H1 (cell line): ENCODE measurements around the gene MOB1B. TPM values are rescaled to one million over a fixed set of nuclear protein-coding genes. Genes with fewer than 3 reads are reported as not detected.
"Not testable (repeated sequence)": the region's sequence is repeated elsewhere in the genome, so short reads cannot be mapped to it uniquely, and the experiment has no call there.

Experiments
- CTCF ChIA-PET: fragments of 300-600 bp; sonication (Branson Sonifier 250); formaldehyde crosslinking; loops from one replicate; lab custom pipeline; 2021; ENCODE audit not compliant: partially characterized antibody; lab: Charles Lee
- POLR2A ChIA-PET: fragments of 300-600 bp; sonication (Branson Sonifier 250); formaldehyde crosslinking; loops from one replicate; lab custom pipeline; 2021; ENCODE audit warnings: inconsistent platforms; ENCODE audit not compliant: partially characterized antibody; lab: Charles Lee
- DNase-seq, 2 experiments: peaks; one replicate each; pipeline versions ENCODE4 v3.0.0 to v3.0.0-alpha.2; 2010 to 2022; ENCODE audit warnings: low spot score in 2 of 2, low read depth in 1 of 2, mixed read lengths in 1 of 2
- FAIRE-seq: peaks from 2 replicates; lab custom pipeline; 2011; peaks lifted over from hg19 to GRCh38; lab: Jason Lieb, UNC
- H2AFZ ChIP-seq: 2 replicates; pipeline ENCODE4 v1.8.1; 2012; ENCODE audit warnings: low read length, inconsistent platforms
- H2AK5ac ChIP-seq: 2 replicates; pipeline ENCODE4 v1.6.1; 2013; ENCODE audit warnings: low read depth, low read length
- H2BK120ac ChIP-seq: replicated peaks from 2 replicates; pipeline ENCODE3; 2013; ENCODE audit warnings: low read depth, low read length, inconsistent platforms
- H2BK12ac ChIP-seq: 2 replicates; pipeline ENCODE4 v1.6.1; 2013; ENCODE audit warnings: low read depth, low read length
- H2BK15ac ChIP-seq: 2 replicates; pipeline ENCODE4 v1.6.1; 2013; ENCODE audit warnings: low read length
- H2BK20ac ChIP-seq: 2 replicates; pipeline ENCODE4 v1.6.1; 2013; ENCODE audit warnings: low read length
- H2BK5ac ChIP-seq: 2 replicates; pipeline ENCODE4 v1.6.1; 2013; ENCODE audit warnings: low read depth, low read length
- H3K14ac ChIP-seq: 2 replicates; pipeline ENCODE4 v1.6.1; 2013; ENCODE audit warnings: inconsistent platforms; ENCODE audit not compliant: insufficient read length
- H3K18ac ChIP-seq: 2 replicates; pipeline ENCODE4 v1.6.1; 2013; ENCODE audit warnings: low read length; ENCODE audit errors: extremely low read depth
- H3K23ac ChIP-seq: 2 replicates; pipeline ENCODE4 v1.6.1; 2013; ENCODE audit warnings: inconsistent platforms; ENCODE audit not compliant: insufficient read length
- H3K23me2 ChIP-seq: 2 replicates; pipeline ENCODE4 v1.6.1; 2013; ENCODE audit warnings: low read depth, low read length
- H3K27ac ChIP-seq: 2 replicates; pipeline ENCODE4 v1.6.1; 2011; ENCODE audit warnings: low read depth, low read length, inconsistent platforms
- H3K27me3 ChIP-seq, 4 experiments: replicated peaks in 1 of 4; 1 replicate in 1 of 4; 2 replicates in 3 of 4; pipeline versions ENCODE4 v1.6.1 to v1.8.1; 2011 to 2013; ENCODE audit warnings: low read length in 3 of 4, mild to moderate bottlenecking in 3 of 4, inconsistent platforms in 2 of 4, mixed read lengths in 2 of 4, moderate library complexity in 1 of 4; ENCODE audit not compliant: control insufficient read depth in 3 of 4, insufficient read depth in 3 of 4; ENCODE audit errors: extremely low read depth in 1 of 4
- H3K36me3 ChIP-seq, 4 experiments: 2 replicates each; pipeline versions ENCODE4 v1.6.1 to v1.8.1; 2011 to 2013; ENCODE audit warnings: mild to moderate bottlenecking in 4 of 4, low read length in 3 of 4, moderate library complexity in 2 of 4, control low read depth in 1 of 4, inconsistent platforms in 1 of 4; ENCODE audit not compliant: insufficient read depth in 4 of 4, control insufficient read depth in 2 of 4
- H3K4ac ChIP-seq: replicated peaks from 2 replicates; pipeline ENCODE3; 2013; ENCODE audit warnings: low read length, low read depth, mixed read lengths, inconsistent platforms; ENCODE audit not compliant: insufficient read length
- H3K4me1 ChIP-seq, 4 experiments: replicated peaks in 1 of 4; 1 replicate in 1 of 4; 2 replicates in 3 of 4; pipeline versions ENCODE4 v1.6.1 to v1.8.1; 2011 to 2013; ENCODE audit warnings: low read length in 3 of 4, inconsistent platforms in 2 of 4, mixed read lengths in 1 of 4; ENCODE audit not compliant: insufficient read depth in 4 of 4, control insufficient read depth in 3 of 4
- H3K4me2 ChIP-seq, 2 experiments: 2 replicates each; pipeline versions ENCODE4 v1.6.1 to v1.8.1; 2011 to 2013; ENCODE audit warnings: low read depth in 2 of 2, low read length in 2 of 2, control low read depth in 1 of 2, inconsistent platforms in 1 of 2, mild to moderate bottlenecking in 1 of 2; ENCODE audit not compliant: insufficient read depth in 1 of 2
- H3K4me3 ChIP-seq, 4 experiments: fragments of 200-600, 300-600 bp in 1 of 4; sonication (generic), shearing (Covaris generic), sonication (Bioruptor Twin) in 1 of 4; 2 replicates each; pipeline versions ENCODE4 v1.5.1 to v1.8.1; 2011 to 2016; ENCODE audit warnings: low read length in 4 of 4, low read depth in 3 of 4, control low read depth in 2 of 4, inconsistent platforms in 2 of 4, mild to moderate bottlenecking in 2 of 4, mixed read lengths in 1 of 4, moderate library complexity in 1 of 4; ENCODE audit not compliant: insufficient read depth in 2 of 4; ENCODE audit errors: extremely low read depth in 1 of 4
- H3K56ac ChIP-seq: replicated peaks from 2 replicates; pipeline ENCODE3; 2013; ENCODE audit warnings: low read depth, mild to moderate bottlenecking, mixed read lengths, low read length, inconsistent platforms; ENCODE audit not compliant: insufficient read length
- H3K79me1 ChIP-seq: 2 replicates; pipeline ENCODE4 v1.6.1; 2013; ENCODE audit warnings: low read depth, low read length, control low read depth
- H3K79me2 ChIP-seq, 2 experiments: 2 replicates each; pipeline versions ENCODE4 v1.6.1 to v1.8.1; 2012 to 2013; ENCODE audit warnings: low read length in 2 of 2, mild to moderate bottlenecking in 2 of 2, inconsistent platforms in 1 of 2; ENCODE audit not compliant: insufficient read depth in 2 of 2, control insufficient read depth in 1 of 2
- H3K9ac ChIP-seq, 4 experiments: replicated peaks in 1 of 4; 1 replicate in 1 of 4; 2 replicates in 3 of 4; pipeline versions ENCODE4 v1.6.1 to v1.8.1; 2011 to 2013; ENCODE audit warnings: low read depth in 3 of 4, low read length in 3 of 4, control low read depth in 2 of 4, mild to moderate bottlenecking in 2 of 4, moderate library complexity in 2 of 4, inconsistent platforms in 1 of 4; ENCODE audit errors: extremely low read depth in 1 of 4
- H3K9me3 ChIP-seq, 2 experiments: 2 replicates each; pipeline versions ENCODE4 v1.6.1 to v1.8.1; 2012 to 2013; ENCODE audit warnings: mild to moderate bottlenecking in 2 of 2, moderate library complexity in 2 of 2, control low read depth in 1 of 2, inconsistent platforms in 1 of 2, low read depth in 1 of 2, low read length in 1 of 2, mixed read lengths in 1 of 2; ENCODE audit not compliant: insufficient read depth in 2 of 2
- H4K20me1 ChIP-seq, 2 experiments: replicated peaks in 1 of 2; 2 replicates each; pipeline versions ENCODE3 to v1.8.1; 2011 to 2013; ENCODE audit warnings: inconsistent platforms in 2 of 2, low read length in 2 of 2, mild to moderate bottlenecking in 1 of 2; ENCODE audit not compliant: insufficient read depth in 2 of 2, control insufficient read depth in 1 of 2
- H4K5ac ChIP-seq: 2 replicates; pipeline ENCODE4 v1.6.1; 2013; ENCODE audit warnings: low read length, low read depth, mixed read lengths, inconsistent platforms; ENCODE audit not compliant: insufficient read length
- H4K8ac ChIP-seq: 2 replicates; pipeline ENCODE4 v1.8.0; 2013; ENCODE audit warnings: mild to moderate bottlenecking, moderate library complexity, low read length, inconsistent platforms; ENCODE audit not compliant: insufficient read depth; ENCODE audit errors: extremely low read depth
- H4K91ac ChIP-seq: replicated peaks from 2 replicates; pipeline ENCODE3; 2013; ENCODE audit warnings: low read length, mixed read lengths, inconsistent platforms; ENCODE audit not compliant: insufficient read length
- NANOG ChIP-seq: IDR thresholded peaks from 2 replicates; pipeline ENCODE4 v1.6.1; 2011; ENCODE audit warnings: low read length, low read depth, mild to moderate bottlenecking, inconsistent platforms; ENCODE audit not compliant: insufficient read depth, poor library complexity, severe bottlenecking
- RXRA ChIP-seq: IDR thresholded peaks from 2 replicates; pipeline ENCODE4 v1.6.1; 2011; ENCODE audit warnings: low read depth, mild to moderate bottlenecking, low read length, moderate library complexity; ENCODE audit not compliant: insufficient read depth
- polyA plus RNA-seq, 7 experiments: library from polyadenylated mRNA; depleted of rRNA in 3 of 7; stranded (reverse) in 5 of 7; unstranded in 2 of 7; fragments of >200 nt in 5 of 7; fragments of 200-250 nt in 2 of 7; gene quantifications; 1 replicate in 5 of 7; 2 replicates in 1 of 7; 4 replicates in 1 of 7; pipeline versions ENCODE4 v1.2.1 to v1.2.3, GENCODE V29; 2011 to 2013; ENCODE audit warnings: missing spikeins in 2 of 7, mixed read lengths in 2 of 7
- total RNA-seq: library from RNA; stranded (reverse); fragmentation: NEBNext Ultra II Directional; extraction: Animal tissue kit (Norgen Biotek cat#: 25700); gene quantifications from 2 replicates; pipeline ENCODE4 v1.2.1, GENCODE V29; 2021

The MOB1B gene
- total and polyA plus RNA-seq, 2 of the 8 experiments (the other 6 are each of a cell fraction or from before 2014, with no cell fraction given) = 3.8 to 33.5 TPM

- no peak for TF ChIP-seq NANOG
- no peak for TF ChIP-seq RXRA
These were observed 95.4 kb downstream of the MOB1B start (continued) for GRCh38 chr4:70997546-70997945.

- H3K4me3 ChIP-seq, H3K56ac ChIP-seq, H2AK5ac ChIP-seq, H3K23me2 ChIP-seq, H3K4ac ChIP-seq, H3K27me3 ChIP-seq, H3K23ac ChIP-seq, H3K14ac ChIP-seq, H2AFZ ChIP-seq, H4K91ac ChIP-seq, CTCF ChIA-PET, DNase-seq, FAIRE-seq, H2BK120ac ChIP-seq, H4K20me1 ChIP-seq, H3K4me2 ChIP-seq, H4K5ac ChIP-seq, H2BK5ac ChIP-seq, H4K8ac ChIP-seq, H2BK15ac ChIP-seq, H2BK20ac ChIP-seq, H3K9me3 ChIP-seq, H2BK12ac ChIP-seq, H3K27ac ChIP-seq, H3K79me1 ChIP-seq, H3K18ac ChIP-seq, POLR2A ChIA-PET, H3K9ac ChIP-seq: not testable (repeated sequence)
- Histone ChIP-seq H3K36me3 (peaks cover 0 to 15% (median 8%) of the 10 kb centered on the region in 4 experiments; a peak in 5 of 8 replicates), H3K4me1 (peaks cover 0 to 10% (median 5%) of the 10 kb centered on the region in 4 experiments; a peak in 6 of 7 replicates), H3K79me2 (peaks cover 4 to 87% of the 10 kb centered on the region in 2 experiments)
These were observed 97.5 kb downstream of the MOB1B start for GRCh38 chr4:70999639-71000038.
